OCI-LY7 (cell line): ENCODE data around the gene ATXN10. TPM values are rescaled to one million over a fixed set of nuclear protein-coding genes. Genes with fewer than 3 reads are reported as not detected.

Source experiments
- BruUV-seq: library from RNA; stranded (reverse); fragments of 400-500 nt; replicated peaks from 2 replicates; lab custom pipeline; 2021; lab: Mats Ljungman, UMichigan
- CTCF ChIA-PET: fragments of 300-600 bp; sonication (Branson Sonifier 250); formaldehyde crosslinking; loops from one replicate; lab custom pipeline; 2022; ENCODE audit warnings: antibody characterized with exemption; ENCODE audit not compliant: unreplicated experiment; lab: Charles Lee
- POLR2A ChIA-PET: fragments of 300-600 bp; sonication (Branson Sonifier 250); formaldehyde crosslinking; loops from one replicate; lab custom pipeline; 2022; ENCODE audit warnings: antibody characterized with exemption; lab: Charles Lee
- DNase-seq: peaks from one replicate; pipeline ENCODE4 v3.0.0-alpha.2; 2015; ENCODE audit warnings: low spot score
- H2AFZ ChIP-seq: fragments of 200-600 bp; sonication (generic), shearing (Covaris generic); 2 replicates; pipeline ENCODE4 v1.6.1; 2014; ENCODE audit warnings: mild to moderate bottlenecking, antibody characterized with exemption, low read length, moderate library complexity
- H3K27ac ChIP-seq: fragments of 200-600 bp; sonication (generic); 2 replicates; pipeline ENCODE4 v1.5.1; 2014; ENCODE audit warnings: mixed run types, low read depth, mild to moderate bottlenecking, moderate library complexity, low read length, inconsistent platforms; ENCODE audit not compliant: poor library complexity, severe bottlenecking
- H3K36me3 ChIP-seq: fragments of 200-600 bp; sonication (generic); 2 replicates; pipeline ENCODE4 v1.6.1; 2014; ENCODE audit warnings: mild to moderate bottlenecking, antibody characterized with exemption, low read length, moderate library complexity, mixed read lengths; ENCODE audit not compliant: insufficient read depth
- H3K4me1 ChIP-seq: fragments of 200-600 bp; sonication (generic); 2 replicates; pipeline ENCODE4 v1.5.1; 2014; ENCODE audit warnings: mild to moderate bottlenecking, low read length; ENCODE audit not compliant: insufficient read depth, poor library complexity, severe bottlenecking
- H3K4me2 ChIP-seq: fragments of 200-600 bp; sonication (generic); 2 replicates; pipeline ENCODE4 v1.6.1; 2014; ENCODE audit warnings: mild to moderate bottlenecking, low read length
- H3K4me3 ChIP-seq: fragments of 200-600 bp; sonication (generic); 2 replicates; pipeline ENCODE4 v1.5.1; 2014; ENCODE audit warnings: mild to moderate bottlenecking, low read depth, low read length; ENCODE audit not compliant: poor library complexity, severe bottlenecking
- H3K79me2 ChIP-seq: fragments of 200-600 bp; sonication (generic); 2 replicates; pipeline ENCODE4 v1.6.1; 2016; ENCODE audit warnings: low read depth, mild to moderate bottlenecking, low read length, moderate library complexity, mixed read lengths; ENCODE audit not compliant: insufficient read depth
- H3K9me2 ChIP-seq: fragments of 200-600 bp; sonication (generic); 2 replicates; pipeline ENCODE4 v1.6.1; 2016; ENCODE audit warnings: mild to moderate bottlenecking, low read length, mixed read lengths; ENCODE audit not compliant: insufficient read depth
- H3K9me3 ChIP-seq: fragments of 200-600 bp; sonication (generic); 2 replicates; pipeline ENCODE4 v1.6.1; 2014; ENCODE audit warnings: mild to moderate bottlenecking, mixed run types, low read length, mixed read lengths
- H4K20me1 ChIP-seq: fragments of 200-600 bp; sonication (generic); 2 replicates; pipeline ENCODE4 v1.6.1; 2014; ENCODE audit warnings: mild to moderate bottlenecking, antibody characterized with exemption, low read length, moderate library complexity, mixed read lengths; ENCODE audit not compliant: insufficient read depth
- EZH2phosphoT487 ChIP-seq: fragments of 200-600 bp; sonication (generic); IDR thresholded peaks from 2 replicates; pipeline ENCODE4 v1.6.1; 2018; ENCODE audit warnings: low read depth, borderline replicate concordance, mild to moderate bottlenecking, mixed run types, antibody characterized with exemption, low read length, moderate library complexity, mixed read lengths
- intact Hi-C: fragments of 100-400 bp; cut with micrococcal nuclease; formaldehyde crosslinking; loops from one replicate; pipeline ENCODE4 v1.10.0; 2022; ENCODE audit not compliant: unreplicated experiment
- total RNA-seq, 2 experiments: library from RNA; depleted of rRNA in 1 of 2; stranded (reverse); fragments of >200 nt in 1 of 2; shearing (Covaris generic) in 1 of 2; gene quantifications; 2 replicates each; pipeline ENCODE4 v1.2.3, GENCODE V29; 2014 to 2022
- TF ChIP-seq, protein P1 (sequence below): fragments of 200-600 bp; sonication (generic); conservative IDR thresholded peaks from 2 replicates; pipeline ENCODE4 v1.5.1; 2014; ENCODE audit warnings: mild to moderate bottlenecking, antibody characterized with exemption, low read length, moderate library complexity, mixed read lengths

Gene ATXN10
- total RNA-seq, 2 experiments from 2014 or later = 66.1 to 197 TPM

DNA sequence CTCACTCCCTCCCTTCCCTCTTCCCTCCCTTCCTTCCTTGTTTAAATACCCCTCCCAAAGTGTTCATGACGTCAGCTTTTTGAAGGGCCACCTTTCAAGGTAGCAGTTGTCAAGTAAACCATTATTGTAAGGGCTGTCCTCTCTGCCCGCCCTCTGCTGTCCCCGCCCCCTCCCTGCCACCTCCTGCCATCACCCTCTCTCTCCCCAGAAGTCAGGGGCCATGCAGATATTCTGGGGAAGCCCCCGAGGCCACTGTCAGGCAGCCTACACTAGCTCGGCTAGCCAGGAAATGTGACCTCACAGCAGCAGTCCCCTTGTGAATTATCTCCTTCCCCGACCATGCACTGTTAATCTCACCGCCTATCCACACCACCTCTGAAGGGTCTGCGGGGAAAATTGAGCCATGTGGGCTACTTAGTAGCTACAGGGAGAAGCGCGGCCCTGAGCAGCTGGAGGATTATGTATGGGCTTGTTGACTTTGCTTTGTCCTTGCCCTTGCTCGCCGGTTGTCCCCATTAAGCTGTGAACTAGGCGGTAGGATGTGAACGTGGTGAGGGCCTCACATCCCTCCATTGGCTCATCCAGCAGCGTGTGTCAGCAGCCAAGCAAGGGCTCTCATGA, 42.1 kb upstream of the ATXN10 start:
- intact Hi-C loops = no loop called here
- POLR2A ChIA-PET = no interaction called here
- Histone ChIP-seq H3K9me2 (no peaks in the 10 kb centered on the region), H3K4me2 (no peak overlapping the region), H3K79me2 (no peaks in the 10 kb centered on the region), H3K9me3 (no peaks in the 10 kb centered on the region), H4K20me1 (no peaks in the 10 kb centered on the region), H3K4me1 (no peaks in the 10 kb centered on the region), H2AFZ (no peak overlapping the region), H3K4me3 (no peak overlapping the region), H3K27ac (no peak overlapping the region), H3K36me3 (no peaks in the 10 kb centered on the region)
- TF ChIP-seq, protein P1, sequence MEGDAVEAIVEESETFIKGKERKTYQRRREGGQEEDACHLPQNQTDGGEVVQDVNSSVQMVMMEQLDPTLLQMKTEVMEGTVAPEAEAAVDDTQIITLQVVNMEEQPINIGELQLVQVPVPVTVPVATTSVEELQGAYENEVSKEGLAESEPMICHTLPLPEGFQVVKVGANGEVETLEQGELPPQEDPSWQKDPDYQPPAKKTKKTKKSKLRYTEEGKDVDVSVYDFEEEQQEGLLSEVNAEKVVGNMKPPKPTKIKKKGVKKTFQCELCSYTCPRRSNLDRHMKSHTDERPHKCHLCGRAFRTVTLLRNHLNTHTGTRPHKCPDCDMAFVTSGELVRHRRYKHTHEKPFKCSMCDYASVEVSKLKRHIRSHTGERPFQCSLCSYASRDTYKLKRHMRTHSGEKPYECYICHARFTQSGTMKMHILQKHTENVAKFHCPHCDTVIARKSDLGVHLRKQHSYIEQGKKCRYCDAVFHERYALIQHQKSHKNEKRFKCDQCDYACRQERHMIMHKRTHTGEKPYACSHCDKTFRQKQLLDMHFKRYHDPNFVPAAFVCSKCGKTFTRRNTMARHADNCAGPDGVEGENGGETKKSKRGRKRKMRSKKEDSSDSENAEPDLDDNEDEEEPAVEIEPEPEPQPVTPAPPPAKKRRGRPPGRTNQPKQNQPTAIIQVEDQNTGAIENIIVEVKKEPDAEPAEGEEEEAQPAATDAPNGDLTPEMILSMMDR = no peak
- TF ChIP-seq EZH2phosphoT487 = no peak
- BruUV-seq = no TSS peak
- CTCF ChIA-PET = no interaction called here
- DNase-seq = no peak

DNA sequence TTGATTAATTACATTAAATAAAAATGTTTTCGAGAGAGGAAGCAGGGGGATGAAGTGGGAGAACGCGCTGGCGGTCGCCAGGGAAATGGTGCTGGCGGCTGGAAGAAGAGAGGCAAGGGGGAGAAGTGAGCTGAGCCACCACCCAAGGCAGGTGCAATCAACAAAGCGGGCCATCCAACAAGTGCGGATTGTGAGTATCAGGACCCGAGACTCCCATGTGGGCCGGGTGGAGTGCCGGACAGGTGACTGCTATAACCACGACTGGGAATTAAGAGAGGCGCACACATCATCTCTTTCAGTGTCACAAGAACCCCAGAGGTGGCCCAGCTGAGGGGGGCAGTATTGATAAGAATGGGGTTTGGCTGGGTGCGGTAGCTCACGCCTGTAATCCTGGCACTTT, 41.2 kb upstream of the ATXN10 start:
- no peaks in the 10 kb centered on the region for H4K20me1 ChIP-seq
- no peaks in the 10 kb centered on the region for H3K36me3 ChIP-seq
- no peaks in the 10 kb centered on the region for H3K9me3 ChIP-seq
- POLR2A ChIA-PET = no interaction called here
- no peak overlapping the region for H2AFZ ChIP-seq
- H3K9me2 ChIP-seq = no peaks in the 10 kb centered on the region
- H3K27ac ChIP-seq = no peak overlapping the region
- no peak for DNase-seq
- CTCF ChIA-PET = no interaction called here
- no peak overlapping the region for H3K4me2 ChIP-seq
- TF ChIP-seq, protein P1 = no peak
- TF ChIP-seq EZH2phosphoT487 = no peak
- H3K4me1 ChIP-seq = no peaks in the 10 kb centered on the region
- no TSS peak for BruUV-seq
- H3K4me3 ChIP-seq = no peak overlapping the region
- no peaks in the 10 kb centered on the region for H3K79me2 ChIP-seq
- intact Hi-C loops = no loop called here

DNA sequence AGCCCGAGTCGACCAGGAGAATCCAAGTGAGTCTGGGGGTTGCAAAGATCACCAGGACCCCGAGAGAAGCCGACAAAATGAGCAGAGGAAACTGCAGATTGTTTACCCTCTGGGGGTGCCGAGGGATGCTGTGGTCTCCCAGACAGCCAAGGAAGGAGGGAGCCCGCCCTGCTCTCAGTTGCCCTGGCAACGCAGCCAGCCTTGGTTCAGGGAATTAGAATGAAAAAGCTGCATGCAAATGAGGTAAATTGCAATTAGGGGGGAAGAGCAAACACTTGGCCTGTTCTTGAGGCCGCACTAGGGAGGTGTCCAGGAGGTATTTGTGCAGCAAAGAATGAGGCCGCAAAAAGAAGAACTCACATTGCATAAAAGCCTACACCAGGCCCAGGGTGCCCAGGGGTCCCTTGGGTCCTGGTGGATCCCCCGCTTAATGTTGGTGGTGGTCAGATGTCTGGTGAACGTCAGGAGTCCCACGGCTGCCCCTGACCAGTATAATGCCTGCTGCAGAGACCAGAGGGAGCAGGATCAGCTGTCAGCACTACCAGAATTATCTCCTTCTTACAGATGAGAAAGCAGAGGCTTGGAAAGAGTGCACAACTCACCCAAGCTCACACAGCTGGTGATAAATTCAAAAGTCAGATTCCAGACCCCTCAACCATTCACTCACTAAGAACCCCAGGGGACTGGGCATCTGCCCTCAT, 40.3 kb upstream of the ATXN10 start:
- CTCF ChIA-PET = no interaction called here

More for the DNA sequence above, 40.3 kb upstream of the ATXN10 start:
- no peaks in the 10 kb centered on the region for H3K9me3 ChIP-seq
- no peaks in the 10 kb centered on the region for H3K4me1 ChIP-seq
- no peaks in the 10 kb centered on the region for H3K36me3 ChIP-seq
- intact Hi-C loops = no loop called here
- H3K9me2 ChIP-seq = no peaks in the 10 kb centered on the region
- TF ChIP-seq EZH2phosphoT487 = no peak
- TF ChIP-seq, protein P1 = no peak
- no peaks in the 10 kb centered on the region for H4K20me1 ChIP-seq
- H2AFZ ChIP-seq = no peak overlapping the region
- BruUV-seq = no TSS peak
- no peak overlapping the region for H3K27ac ChIP-seq
- POLR2A ChIA-PET = no interaction called here
- no peak overlapping the region for H3K4me2 ChIP-seq
- DNase-seq = no peak
- no peak overlapping the region for H3K4me3 ChIP-seq
- no peaks in the 10 kb centered on the region for H3K79me2 ChIP-seq
